HG03095 (cell line): ENCODE results near the gene KRT80.

Source experiments
- ATAC-seq: cut with Tn5 transposase; IDR thresholded peaks from one replicate; pipeline ENCODE4 v1.9.1; 2021; ENCODE audit warnings: moderate library complexity; ENCODE audit not compliant: unreplicated experiment

Gene KRT80

GRCh38 chr12:52141875-52142274 is 49.9 kb downstream of the KRT80 start:
- no peak for ATAC-seq

GRCh38 chr12:52141306-52141705 is 50.5 kb downstream of the KRT80 start:
- ATAC-seq: no peak

GRCh38 chr12:52139579-52140062 is 52.2 kb downstream of the KRT80 start:
- no peak for ATAC-seq

DNA sequence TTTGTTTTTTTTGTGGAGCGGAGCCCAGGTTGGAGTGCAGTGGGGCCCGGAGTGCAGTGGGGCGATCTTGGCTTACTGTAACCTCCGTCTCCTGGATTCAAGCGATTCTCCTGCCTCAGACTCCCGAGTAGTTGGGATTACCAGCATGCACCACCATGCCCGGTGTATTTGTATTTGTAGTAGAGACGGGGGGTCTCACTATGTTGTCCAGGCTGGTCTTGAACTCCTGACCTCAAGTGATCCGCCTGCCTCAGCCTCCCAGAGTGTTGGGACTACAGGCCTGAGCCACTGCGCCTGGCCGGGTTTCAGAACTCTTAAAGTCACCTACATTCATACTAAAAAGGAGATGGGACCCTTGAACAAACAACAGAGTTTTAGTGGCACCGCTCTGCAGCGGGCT is 52.7 kb downstream of the KRT80 start:
- no peak for ATAC-seq

GRCh38 chr12:52137746-52138145 is 54.1 kb downstream of the KRT80 start:
- no peak for ATAC-seq

- ATAC-seq: no peak
Observed at GRCh38 chr12:52132754-52133161, 59.1 kb downstream of the KRT80 start.

DNA sequence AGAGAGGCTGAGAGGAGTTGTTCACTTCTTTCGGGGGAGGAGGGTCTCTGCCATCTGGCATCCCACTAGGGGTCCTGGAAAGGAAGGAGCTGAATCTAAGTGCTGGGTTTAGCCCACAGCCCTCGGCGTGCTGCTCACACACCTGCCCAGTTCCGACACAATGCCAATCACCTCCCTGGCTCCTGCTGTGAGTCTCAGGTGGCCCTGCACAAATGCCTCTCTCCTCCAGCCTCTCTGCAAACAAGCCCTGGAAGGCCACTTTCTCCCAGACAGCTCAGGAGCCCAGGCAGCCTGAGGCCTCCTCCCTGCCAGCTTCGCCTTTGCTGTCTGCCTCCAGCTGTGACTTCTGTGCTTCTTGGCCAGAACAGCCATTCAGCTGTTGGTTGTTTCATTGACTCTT is 61.1 kb downstream of the KRT80 start:
- no peak for ATAC-seq

- no peak for ATAC-seq
Observed at GRCh38 chr12:52127683-52128450, 63.9 kb downstream of the KRT80 start.

DNA sequence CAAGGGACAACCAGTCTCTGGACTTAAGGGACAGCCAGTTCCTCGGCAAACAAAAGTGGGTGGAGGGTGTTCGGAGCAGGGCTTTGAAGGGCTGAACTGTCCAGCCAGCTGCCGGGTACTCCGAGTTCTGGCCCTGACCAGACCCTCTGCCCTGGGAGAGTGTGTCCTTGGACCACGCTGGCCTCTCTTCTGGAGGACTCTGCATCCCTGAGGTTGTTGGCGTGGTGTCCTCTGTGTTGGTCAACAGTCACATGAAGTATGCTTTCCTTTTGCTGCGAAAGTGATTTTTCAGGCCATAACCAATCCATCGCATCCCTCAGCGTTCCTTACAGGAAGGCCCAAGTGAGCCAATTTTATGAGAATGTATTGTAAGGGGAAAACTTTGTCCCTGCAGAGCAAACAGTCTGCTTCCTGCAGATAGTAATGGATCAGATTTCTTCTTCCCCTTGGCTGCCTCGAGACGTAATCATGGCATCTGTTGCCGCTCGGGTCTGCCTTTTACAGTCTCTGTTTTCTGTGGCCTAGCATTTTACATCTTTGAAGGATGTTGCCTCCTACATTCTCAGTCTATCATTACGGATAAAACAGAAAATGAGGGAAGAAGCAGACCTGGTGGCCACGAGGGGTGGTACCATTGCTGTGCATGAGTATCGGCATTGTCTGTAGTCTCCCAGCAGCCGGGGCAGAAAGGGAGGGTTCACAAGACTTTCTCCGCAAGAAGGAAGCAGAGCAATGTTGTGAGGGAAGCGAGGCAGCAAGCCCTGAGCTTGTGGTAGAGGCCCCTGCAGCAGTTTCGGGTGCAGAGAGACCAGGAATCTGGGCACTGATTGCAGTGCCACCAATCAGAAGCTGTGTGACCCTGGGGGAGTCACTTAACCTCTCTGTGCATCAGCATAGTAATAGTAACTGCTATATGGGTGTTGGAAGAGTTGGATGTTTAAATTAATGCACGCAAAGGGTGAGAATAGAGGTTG is 64.9 kb downstream of the KRT80 start:
- ATAC-seq: no peak

GRCh38 chr12:52126050-52126604 is 65.7 kb downstream of the KRT80 start:
- no peak for ATAC-seq

DNA sequence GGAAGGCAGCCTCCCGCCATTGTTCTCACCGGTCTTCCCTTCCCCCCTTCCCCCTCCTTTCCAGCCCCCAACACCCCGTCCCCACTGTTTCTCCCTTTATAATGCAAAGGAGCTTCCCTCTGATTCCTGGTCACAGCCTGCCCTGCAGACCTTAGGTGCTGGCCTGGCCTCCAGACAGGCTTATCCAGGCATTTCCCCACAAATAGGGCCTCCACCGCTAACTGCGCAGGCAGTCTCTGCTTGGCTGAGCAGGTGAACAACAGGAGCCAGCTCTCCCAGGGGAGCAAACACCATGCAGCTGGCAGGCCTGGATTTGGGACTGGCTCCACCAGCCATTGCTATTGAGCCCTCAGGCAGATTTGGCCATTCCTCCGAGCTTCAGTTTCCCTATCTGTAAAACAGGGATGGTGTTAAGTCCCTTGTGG is 66.3 kb downstream of the KRT80 start:
- ATAC-seq: no peak

- no peak for ATAC-seq
Observed at GRCh38 chr12:52123487-52124186, 68.2 kb downstream of the KRT80 start.

DNA sequence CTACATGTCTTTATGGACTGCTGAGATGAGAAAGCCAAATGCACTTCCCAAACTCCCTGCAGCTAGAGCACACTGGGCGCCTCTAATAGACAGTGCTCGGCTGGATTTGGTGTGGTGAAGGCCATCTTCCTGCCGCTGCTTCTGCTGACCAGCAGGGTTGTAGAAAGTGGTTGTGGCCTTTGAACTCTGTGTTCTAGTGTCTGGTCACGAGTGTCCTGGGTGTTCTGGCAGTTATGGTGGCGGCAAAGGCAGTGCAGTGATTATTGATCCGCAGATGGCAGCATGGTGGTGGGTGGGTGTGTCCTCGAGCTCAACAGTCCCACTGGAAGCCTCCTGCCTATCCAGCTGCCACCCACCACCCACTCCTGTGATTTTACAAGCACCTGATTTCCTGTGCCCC is 68.9 kb downstream of the KRT80 start:
- ATAC-seq: no peak

DNA sequence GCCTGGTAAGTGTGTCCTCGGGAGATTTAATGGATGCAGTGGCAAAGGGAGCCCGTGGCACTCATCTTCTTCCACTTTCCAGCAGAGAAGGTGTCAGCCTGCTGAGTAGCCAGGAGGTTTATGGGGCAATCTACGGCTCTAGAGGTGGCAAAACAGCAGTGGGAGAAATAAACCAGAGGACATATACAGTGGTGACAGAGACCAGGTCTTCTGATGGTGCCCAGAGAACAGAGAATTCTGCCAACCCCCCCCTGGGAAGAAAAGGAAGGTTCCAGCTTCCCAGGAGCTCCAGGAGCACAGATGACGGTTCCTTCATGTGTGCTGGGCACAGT is 69.3 kb downstream of the KRT80 start:
- no peak for ATAC-seq

DNA sequence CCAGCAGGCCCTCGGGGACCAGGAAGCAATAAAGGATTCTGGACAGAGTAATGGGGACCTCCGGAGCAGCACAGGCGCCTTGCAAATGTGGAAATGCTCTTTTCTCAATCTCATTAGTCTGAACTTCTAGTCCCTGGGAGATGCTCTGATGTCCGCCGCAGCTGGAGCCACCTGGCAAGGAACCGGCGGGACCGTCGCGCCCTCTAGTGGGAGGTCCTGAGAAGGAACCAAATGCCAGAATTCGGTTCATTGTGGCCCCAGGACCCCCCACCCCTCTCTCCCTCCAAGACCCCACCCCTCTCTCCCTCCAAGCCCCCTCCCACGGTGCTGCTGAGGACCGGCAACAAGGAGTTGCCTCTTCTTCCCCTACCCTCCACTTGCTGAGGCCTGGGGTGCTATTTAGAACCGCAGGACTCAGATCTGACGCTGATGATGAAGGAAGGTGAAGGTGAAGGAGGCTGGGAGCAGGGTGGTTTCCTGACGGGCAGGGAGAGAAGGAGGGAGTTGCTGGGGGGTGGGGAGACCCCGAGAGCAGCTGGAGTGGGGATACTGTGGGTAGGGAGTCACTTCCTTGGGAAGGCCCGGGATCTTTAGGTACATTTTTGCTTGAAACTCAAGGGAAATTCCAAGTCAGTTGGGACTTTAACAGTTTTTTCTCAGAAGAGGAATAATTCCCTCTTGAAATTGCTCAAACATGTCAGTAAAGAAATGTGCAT is 69.8 kb downstream of the KRT80 start:
- ATAC-seq: no peak

DNA sequence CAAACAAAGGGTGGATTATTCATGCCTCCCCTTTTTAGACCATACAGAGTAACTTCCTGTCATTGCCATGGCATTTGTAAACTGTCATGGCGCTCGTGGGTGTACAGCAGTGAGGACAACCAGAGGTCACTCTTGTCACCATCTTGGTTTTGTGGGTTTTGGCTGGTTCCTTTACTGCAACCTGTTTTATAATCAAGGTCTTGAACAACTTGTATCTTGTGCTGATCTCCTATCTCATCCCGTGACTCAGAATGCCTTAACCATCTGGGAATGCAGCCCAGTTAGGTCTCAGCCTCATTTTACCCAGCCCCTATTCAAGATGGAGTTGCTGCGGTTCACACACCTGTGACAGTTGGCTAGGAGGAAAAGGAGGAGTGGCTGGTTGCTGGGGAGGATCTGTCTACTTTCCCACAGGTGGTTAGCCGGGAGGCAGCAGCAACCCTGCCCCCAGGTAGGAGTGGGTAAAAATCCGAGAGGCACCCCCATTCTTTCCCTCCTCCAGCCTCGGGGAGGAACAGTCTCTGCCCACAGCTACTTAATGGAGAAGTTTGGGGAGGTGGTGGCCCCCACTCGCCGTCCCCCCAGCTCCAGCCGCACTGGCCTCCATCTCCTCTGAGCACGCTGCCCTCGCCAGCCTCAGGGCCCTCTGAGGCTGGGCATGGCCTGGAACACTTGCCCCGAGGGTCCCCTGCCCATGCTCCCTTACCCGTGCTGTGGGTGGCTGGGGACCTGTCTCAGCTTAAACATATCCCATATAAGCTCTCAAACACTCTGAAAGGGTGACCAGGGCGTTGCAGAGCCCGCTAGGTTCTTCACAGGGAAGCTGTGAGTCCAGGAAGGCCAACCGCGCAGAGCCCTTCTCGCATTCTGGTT is 70.6 kb downstream of the KRT80 start:
- ATAC-seq: no peak

GRCh38 chr12:52119398-52120254 is 72.2 kb downstream of the KRT80 start:
- no peak for ATAC-seq
